Vagina (tissue), 2 donors: Measurements from ENCODE around the gene STEAP1B.

Experiments
- CTCF ChIP-seq, 3 experiments: fragments of 450-650 bp in 2 of 3; fragments of 200-600 bp in 1 of 3; sonication (generic) in 1 of 3; IDR thresholded peaks; one replicate each; pipeline ENCODE4 v1.5.1; 2017 to 2019; ENCODE audit warnings: antibody characterized with exemption in 3 of 3, mild to moderate bottlenecking in 2 of 3, moderate library complexity in 2 of 3
- POLR2A ChIP-seq, 2 donors: fragments of 450-650 bp; IDR thresholded peaks; one replicate each; pipeline ENCODE4 v1.6.1; 2017; ENCODE audit warnings: antibody characterized with exemption in 2 of 2, mild to moderate bottlenecking in 2 of 2, moderate library complexity in 2 of 2

GRCh38 chr7:22457471-22457870 lies 42.5 kb downstream of the STEAP1B start:
- TF ChIP-seq CTCF (IDR thresholded peaks at IDR 0.05) (no peak), POLR2A (IDR thresholded peaks at IDR 0.05) (no peak)
